Measurements from ENCODE around the gene HMG20A. TPM values are rescaled to one million over a fixed set of nuclear protein-coding genes. Genes with fewer than 3 reads are reported as not detected.

Gene HMG20A
- total and polyA plus RNA-seq, 10 of the 15 experiments (the other 5 are each of a cell fraction or from before 2014, with no cell fraction given) = 30.0 to 98.7 (median 46.8) TPM

GRCh38 chr15:77479015-77479414, 58.3 kb downstream of the HMG20A start:
- FAIRE-seq = no peak
- in situ Hi-C loops (cut with MboI) (no loop called here), intact Hi-C loops (cut with micrococcal nuclease; ENCODE audit: unreplicated experiment) (no loop called here)
- no peak overlapping the region for H3K9ac ChIP-seq (ENCODE audit: control insufficient read depth, insufficient read depth, low read length)
- BruUV-seq (replicated peaks) = no TSS peak
- H3K36me3 ChIP-seq (ENCODE audit: control insufficient read depth in 2 of 2, insufficient read depth in 2 of 2, low read length in 1 of 2) = peaks cover 11 to 31% of the 10 kb centered on the region in 2 experiments
- no peak overlapping the region for H3K27ac ChIP-seq (ENCODE audit: control insufficient read depth, insufficient read depth)
- no peaks in the 10 kb centered on the region for H4K20me1 ChIP-seq (ENCODE audit: control insufficient read depth, insufficient read depth)
- WGBS (ENCODE audit: insufficient coverage, insufficient replicate concordance, low lambda C conversion rate, missing lambda C conversion rate) = 98% methylated on average over 3 of the region's 3 CpGs
- H3K9me3 ChIP-seq (replicated peaks; ENCODE audit: control insufficient read depth, insufficient read depth, low read length) = no peaks in the 10 kb centered on the region
- ChIA-PET POLR2A (no interaction called here), RAD21 (ENCODE audit: unreplicated experiment) (interaction anchor here (1.3 to 4.4 kb wide), 2 partner anchors 31 to 291 kb away, joined by 3 to 18 read pairs; no protein-coding TSS in a partner anchor), CTCF (interaction anchor here (0.6 to 2.3 kb wide), 6 partner anchors 13 to 506 kb away, joined by 3 to 10 read pairs (median 6); no protein-coding TSS in a partner anchor), SMC1A (ENCODE audit: uncharacterized antibody, unreplicated experiment) (interaction anchor here (1.0 to 6.6 kb wide), 3 partner anchors 8 to 292 kb away, joined by 3 to 43 read pairs (median 7); no protein-coding TSS in a partner anchor)
- H3K4me3 ChIP-seq = no peak overlapping the region
- no peaks in the 10 kb centered on the region for H3K79me2 ChIP-seq (ENCODE audit: control insufficient read depth, insufficient read depth, low read length)
- no peaks in the 10 kb centered on the region for H3K27me3 ChIP-seq (replicated peaks in 1 of 2; ENCODE audit: control insufficient read depth in 2 of 2, insufficient read depth in 2 of 2, low read length in 1 of 2)
- TF ChIP-seq MXI1 (IDR thresholded peaks at IDR 0.05; ENCODE audit: low read depth, low read length) (no peak), ATF2 (IDR thresholded peaks at IDR 0.05; ENCODE audit: low read length) (no peak), ZBTB33 (IDR thresholded peaks at IDR 0.05) (no peak), YY1 (IDR thresholded peaks at IDR 0.05; ENCODE audit: low read depth, low read length) (no peak), ZBTB11 (CRISPR knock-in tag; IDR thresholded peaks at IDR 0.05) (no peak)
- no peak for ATAC-seq
- H2AFZ ChIP-seq (ENCODE audit: control insufficient read depth, low read depth, low read length) = no peak overlapping the region
- DNase-seq (ENCODE audit: low read depth, low spot score) = no peak
- H3K4me1 ChIP-seq (ENCODE audit: control insufficient read depth, insufficient read depth, low read length) = no peaks in the 10 kb centered on the region; the same call in 1 of the 2 replicates
- H3K4me2 ChIP-seq (ENCODE audit: control insufficient read depth, insufficient read depth) = no peak overlapping the region
